HG03432 (cell line): ENCODE measurements around the gene PRR23E.

Experiments
- ATAC-seq: cut with Tn5 transposase; IDR thresholded peaks from one replicate; pipeline ENCODE4 v1.9.1; 2021; ENCODE audit warnings: mild to moderate bottlenecking, moderate library complexity; ENCODE audit not compliant: unreplicated experiment

Gene PRR23E

DNA sequence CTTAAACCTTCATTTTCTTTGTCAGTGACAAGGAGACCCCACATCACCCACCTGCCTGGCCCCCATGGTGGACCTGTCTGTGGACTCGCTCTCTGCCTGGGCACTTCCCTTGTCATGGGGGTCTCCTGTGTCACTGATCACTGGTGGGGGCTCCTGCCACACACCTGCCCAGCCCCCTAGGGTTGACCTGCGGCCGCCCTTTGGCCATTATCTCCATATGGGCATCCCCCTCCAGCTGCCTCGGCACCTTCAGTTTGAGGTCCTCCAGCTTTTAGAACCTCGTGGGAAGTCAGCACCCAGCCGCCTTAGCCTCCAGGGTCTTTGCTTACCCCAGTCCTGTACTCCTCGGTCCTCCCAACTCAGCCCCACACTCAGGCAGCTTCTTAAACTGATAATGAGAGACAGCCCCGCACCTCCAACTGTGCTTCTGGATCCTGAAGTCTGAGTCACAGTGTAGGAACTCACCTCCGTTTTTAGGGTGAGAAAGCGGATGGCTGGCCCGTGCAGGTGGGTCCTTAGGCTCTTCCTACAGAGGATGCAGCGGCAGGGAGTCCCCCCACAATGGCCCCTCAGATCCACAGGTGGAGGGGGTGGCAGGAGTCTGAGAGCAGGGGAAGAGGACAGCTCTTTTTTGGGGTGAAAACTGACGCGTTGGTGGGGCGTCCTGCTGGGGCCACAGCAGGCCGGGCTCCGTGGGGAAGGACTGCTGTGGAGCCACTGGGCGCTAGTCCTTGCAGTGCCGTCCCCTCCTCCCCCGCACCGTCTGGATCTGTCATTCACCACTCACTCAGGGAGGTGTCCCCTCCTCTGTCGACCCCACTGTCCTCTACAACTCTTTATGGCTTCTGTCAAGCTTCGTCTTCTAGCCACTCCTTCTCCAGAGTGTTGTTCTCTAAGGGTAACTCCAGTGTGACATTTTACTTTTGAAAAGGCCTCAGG, 8.7 kb upstream of the PRR23E start:
- no peak for ATAC-seq

- no peak for ATAC-seq
These were observed 8.1 kb upstream of the PRR23E start for GRCh38 chr3:127184870-127185216.

- no peak for ATAC-seq
These were observed 7.7 kb upstream of the PRR23E start for GRCh38 chr3:127185268-127185667.

GRCh38 chr3:127185962-127186674, 6.8 kb upstream of the PRR23E start:
- no peak for ATAC-seq

GRCh38 chr3:127187316-127187715, 5.6 kb upstream of the PRR23E start:
- ATAC-seq: no peak

- ATAC-seq: no peak
These were observed 410 bp downstream of the PRR23E start for GRCh38 chr3:127193341-127193740.

DNA sequence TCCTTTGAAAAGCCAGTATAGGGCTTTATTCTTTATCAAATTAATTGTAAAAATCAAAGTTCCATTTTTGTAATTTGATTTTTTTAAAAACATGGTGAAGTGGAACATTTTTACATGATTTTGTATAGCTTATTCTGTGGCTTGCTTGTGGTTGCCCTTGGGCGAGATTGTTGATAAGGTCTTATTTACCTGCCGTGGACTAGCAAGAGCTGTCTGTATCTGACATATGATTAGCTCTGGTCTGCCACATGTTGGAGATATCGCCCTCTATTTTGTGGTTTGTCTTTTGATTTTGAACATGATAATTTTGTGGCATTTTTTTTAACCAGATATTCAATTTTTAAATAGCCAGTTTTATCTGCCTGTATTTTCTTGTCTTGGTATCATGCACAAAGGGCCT, 844 bp downstream of the PRR23E start:
- ATAC-seq: no peak

- no peak for ATAC-seq
These were observed 1.8 kb downstream of the PRR23E start for GRCh38 chr3:127194601-127195187.

DNA sequence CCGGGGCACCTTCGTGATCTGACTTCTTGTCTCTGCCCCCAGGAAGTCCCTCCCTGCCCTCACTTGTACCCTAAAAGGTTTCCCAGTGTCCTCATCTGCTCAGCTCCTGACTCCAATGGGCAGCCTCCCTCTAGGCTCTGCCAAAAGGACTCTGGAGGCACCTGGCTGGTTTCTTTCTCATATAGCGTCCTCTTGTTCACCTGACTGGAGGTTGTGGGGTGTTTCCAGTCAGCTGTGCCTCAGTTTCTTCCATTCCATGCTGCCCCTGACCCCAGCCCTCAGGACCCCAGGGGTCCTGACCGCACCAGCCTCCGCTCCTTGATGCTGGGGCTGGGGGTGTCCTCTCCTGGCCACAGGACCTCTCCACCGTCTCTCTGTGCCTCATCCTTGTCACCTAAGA, 2.5 kb downstream of the PRR23E start:
- no peak for ATAC-seq

DNA sequence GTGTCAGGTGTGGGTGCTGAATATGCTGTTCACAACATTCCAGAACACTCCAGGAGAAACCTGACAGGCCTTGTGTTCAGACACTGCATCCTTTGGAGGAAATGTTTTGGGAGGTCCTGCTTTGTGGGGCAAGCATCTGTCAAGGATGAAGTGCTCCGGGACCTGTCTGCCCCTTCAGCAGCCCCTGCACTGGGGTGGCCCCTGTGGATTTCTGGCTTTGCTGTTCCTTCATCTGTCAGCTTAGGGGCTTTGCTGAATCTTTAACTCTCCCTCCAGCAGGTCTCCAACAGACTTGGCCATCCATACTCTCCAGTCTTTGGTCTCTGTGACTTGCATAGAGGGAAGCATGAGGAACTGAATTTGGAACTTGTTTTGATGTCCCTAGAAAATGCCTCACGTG, 3.1 kb downstream of the PRR23E start:
- no peak for ATAC-seq

DNA sequence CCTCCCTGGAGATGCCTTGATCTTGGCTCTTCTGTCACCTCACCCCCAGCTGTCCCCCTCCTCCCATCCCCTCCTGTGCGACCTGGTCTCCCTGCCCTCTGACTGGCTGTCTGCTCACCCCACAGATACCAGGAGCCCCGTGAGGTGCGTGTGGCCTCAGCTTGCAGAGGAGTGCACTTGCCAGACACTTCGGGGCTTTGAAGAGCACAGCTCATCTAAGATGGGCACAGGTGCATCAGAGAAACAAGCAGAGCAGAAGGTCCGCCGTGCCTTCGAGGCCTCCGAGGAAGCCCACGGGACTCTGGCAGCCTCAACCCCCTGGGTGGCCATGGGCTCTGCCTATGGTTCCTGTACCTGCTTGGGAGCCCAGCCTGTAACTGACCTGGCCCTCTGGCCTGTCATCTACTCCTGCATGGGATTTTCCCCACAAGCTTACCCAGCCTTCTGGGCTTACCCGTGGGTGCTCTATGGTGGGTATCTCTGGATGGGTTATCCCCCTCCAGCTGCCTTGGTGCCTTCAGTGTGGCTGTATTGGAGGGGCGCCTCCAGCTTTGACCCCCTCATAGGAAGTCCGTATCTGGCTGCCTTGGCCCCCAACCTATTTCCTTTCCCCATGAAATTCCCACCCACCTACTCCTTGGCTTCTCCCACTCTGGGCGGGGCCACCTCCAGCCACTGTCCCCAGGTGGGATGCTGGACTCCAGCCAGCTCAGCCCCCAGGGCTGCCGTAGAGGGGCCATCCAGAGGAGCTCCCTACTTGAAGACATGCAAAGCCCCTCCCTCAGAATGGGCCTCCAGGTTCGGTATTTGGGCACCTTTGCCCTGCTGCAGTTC, 3.8 kb downstream of the PRR23E start:
- no peak for ATAC-seq

GRCh38 chr3:127197300-127198189, 4.6 kb downstream of the PRR23E start:
- no peak for ATAC-seq

DNA sequence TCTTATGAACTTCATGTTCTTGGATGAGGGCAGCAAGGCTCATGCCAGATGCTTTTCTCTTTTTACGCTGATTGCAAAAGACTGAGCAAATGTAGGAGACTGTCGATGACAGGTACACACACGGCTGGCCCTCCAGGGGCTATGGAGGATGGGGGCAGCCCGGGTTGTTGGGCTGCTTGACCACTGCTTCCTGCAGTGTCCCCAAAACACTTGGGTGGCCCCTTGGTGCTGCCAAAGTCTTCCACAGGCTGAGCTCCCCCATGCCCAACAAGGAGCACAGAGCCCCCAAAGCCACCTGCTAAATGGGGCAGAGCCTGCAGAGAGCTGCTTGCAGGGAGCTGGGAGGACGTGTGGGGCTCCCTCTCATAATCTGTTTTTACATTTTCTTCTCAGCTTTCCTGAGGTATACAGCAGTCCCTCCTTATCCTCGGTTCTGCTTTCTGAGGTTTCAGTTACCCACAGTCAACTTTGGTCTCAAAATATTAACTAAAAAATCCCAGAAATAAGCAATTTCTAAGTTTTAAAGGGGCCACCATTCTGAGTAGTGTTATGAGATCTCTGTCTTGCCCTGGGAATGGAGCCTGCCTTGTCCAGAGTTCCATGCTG, 7.3 kb downstream of the PRR23E start:
- ATAC-seq: no peak

DNA sequence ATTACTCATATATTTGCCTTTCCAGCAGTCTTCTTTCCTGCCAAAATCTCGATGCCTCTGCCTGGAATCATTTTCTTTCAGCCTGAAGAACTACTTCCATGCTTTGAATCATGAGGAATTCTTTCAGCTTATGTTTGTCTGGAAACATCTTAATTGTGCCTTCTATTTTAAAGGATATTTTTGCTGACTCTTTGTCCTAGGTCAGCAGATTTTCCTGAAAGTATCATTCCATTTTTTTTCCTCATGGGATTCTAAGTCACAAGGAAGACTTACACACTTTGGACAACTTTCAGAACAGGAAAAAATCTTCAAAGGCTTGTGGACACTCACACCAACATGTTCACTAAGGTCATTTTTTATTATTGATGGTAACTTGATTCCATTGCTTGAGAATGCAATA, 10.1 kb downstream of the PRR23E start:
- ATAC-seq: no peak

DNA sequence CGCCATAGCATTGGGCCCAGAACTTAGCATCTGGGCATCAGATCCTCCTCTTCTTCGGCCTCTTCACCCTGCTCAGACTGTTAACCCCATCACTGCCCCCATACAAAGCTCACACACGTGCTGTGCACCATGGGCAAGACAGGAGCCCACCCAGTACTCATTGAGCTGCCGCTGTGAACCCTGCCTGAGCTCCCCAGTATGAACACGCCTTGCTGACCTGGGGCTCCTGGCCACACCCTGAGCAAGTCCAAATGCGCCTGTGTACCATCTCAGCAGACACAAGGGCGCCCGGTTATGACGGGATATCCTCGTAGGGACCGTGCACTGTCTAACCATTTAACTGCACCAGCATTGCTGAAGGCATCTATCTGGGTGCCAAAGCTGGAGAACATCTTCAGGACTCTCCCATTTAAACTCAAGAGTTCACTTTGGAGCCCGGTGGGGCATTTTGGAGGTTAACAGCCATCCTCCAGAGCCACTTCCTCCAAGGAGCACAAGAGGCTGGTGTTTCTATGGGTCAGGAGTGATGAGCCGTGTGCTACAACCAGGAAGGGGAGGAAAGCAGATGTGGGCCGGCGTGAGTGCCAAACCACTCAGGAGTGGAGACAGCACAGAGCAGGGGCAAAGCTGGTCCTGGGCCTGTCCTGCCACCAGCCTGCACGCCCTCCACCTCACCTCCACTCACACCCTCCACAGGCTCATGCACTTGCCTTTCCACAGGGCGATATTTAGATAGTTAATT, 12.1 kb downstream of the PRR23E start:
- ATAC-seq: no peak

GRCh38 chr3:127206154-127206553, 13.2 kb downstream of the PRR23E start:
- no peak for ATAC-seq

DNA sequence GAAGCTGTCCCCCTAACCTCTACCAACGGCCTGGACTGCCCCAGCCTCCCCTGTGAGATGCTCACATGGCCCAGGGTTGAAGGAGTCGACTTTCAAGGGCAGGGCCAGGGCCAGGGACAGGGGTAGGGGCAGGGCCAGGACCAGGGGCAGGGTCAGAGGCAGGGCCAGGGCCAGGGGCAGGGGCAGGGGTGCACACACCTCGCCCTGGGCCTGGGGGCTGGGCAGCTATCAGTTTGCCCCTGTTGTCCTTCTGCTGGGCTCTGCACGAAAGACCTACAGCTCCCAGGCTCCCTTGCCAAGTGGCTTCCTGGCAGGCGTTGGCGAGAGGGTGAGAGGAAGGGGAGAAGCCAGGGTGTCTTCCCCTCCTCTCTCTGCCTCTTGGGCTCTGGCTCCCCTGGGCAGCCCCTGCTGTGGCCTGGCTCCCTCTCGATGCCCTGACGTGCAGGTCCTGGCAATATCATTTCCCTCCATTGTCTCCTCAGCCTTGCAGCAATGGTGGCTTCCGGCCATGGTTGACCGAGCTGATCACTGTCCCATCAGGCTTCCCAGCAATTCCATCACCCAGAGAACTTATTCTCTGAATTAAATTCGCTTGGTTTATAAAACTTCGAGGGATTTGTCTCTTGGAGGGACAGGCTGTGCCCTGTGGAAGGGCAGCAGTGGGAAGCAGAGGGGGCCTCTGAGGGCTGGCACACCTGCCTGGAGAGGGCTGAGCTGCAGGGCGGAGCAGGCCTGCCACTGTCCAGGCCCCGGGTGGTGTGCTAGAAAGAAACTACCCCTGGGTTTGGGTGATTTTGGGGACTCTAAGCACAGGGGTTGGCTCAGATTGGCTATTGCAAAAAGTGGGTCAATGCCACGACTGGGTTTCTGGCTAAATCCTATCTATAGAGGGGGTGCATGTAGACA, 13.9 kb downstream of the PRR23E start:
- ATAC-seq: no peak
